Measurements from ENCODE around the gene ASMTL.
"Not testable (repeated sequence)": the region's sequence is repeated elsewhere in the genome, so short reads cannot be mapped to it uniquely, and the experiment has no call there.

ASMTL gene

GRCh38 chrX:1455948-1456280 lies 3.2 kb upstream of the ASMTL start:
- DNase-seq (ENCODE audit: low read depth in 2 of 2): no peak

GRCh38 chrX:1453951-1454785 lies 1.5 kb upstream of the ASMTL start:
- peak; percentile 81 to 90 for DNase-seq (ENCODE audit: low read depth in 2 of 2)

GRCh38 chrX:1453395-1453783 lies 680 bp upstream of the ASMTL start:
- no peak for DNase-seq (ENCODE audit: low read depth in 2 of 2)

GRCh38 chrX:1451661-1452515 lies 821 bp downstream of the ASMTL start:
- DNase-seq (ENCODE audit: low read depth in 2 of 2): no peak

GRCh38 chrX:1451251-1451660 lies 1.5 kb downstream of the ASMTL start:
- DNase-seq (ENCODE audit: low read depth in 2 of 2): no peak

GRCh38 chrX:1450361-1451161 lies 2.1 kb downstream of the ASMTL start:
- no peak for DNase-seq (ENCODE audit: low read depth in 2 of 2)

GRCh38 chrX:1449823-1450149 lies 2.9 kb downstream of the ASMTL start:
- no peak for DNase-seq (ENCODE audit: low read depth in 2 of 2)

- DNase-seq (ENCODE audit: low read depth in 2 of 2): no peak
Measured at GRCh38 chrX:1449036-1449822, 3.5 kb downstream of the ASMTL start.

- DNase-seq (ENCODE audit: low read depth in 2 of 2): not testable (repeated sequence)
Measured at GRCh38 chrX:1448573-1449001, 4.1 kb downstream of the ASMTL start.

- DNase-seq (ENCODE audit: low read depth in 2 of 2): not testable (repeated sequence)
Measured at GRCh38 chrX:1447969-1448572, 4.6 kb downstream of the ASMTL start.

GRCh38 chrX:1446984-1447968 lies 5.4 kb downstream of the ASMTL start:
- not testable (repeated sequence) for DNase-seq (ENCODE audit: low read depth in 2 of 2)

GRCh38 chrX:1444561-1445500 lies 7.9 kb downstream of the ASMTL start:
- no peak for DNase-seq (ENCODE audit: low read depth in 2 of 2)

GRCh38 chrX:1443496-1444075 lies 9.1 kb downstream of the ASMTL start:
- DNase-seq (ENCODE audit: low read depth in 2 of 2): no peak

- DNase-seq (ENCODE audit: low read depth in 2 of 2): no peak
Measured at GRCh38 chrX:1442724-1443367, 9.9 kb downstream of the ASMTL start.

GRCh38 chrX:1442016-1442665 lies 10.6 kb downstream of the ASMTL start:
- DNase-seq (ENCODE audit: low read depth in 2 of 2): no peak

- DNase-seq (ENCODE audit: low read depth in 2 of 2): no peak
Measured at GRCh38 chrX:1440506-1440905, 12.2 kb downstream of the ASMTL start.

GRCh38 chrX:1435241-1435895 lies 17.3 kb downstream of the ASMTL start:
- DNase-seq (ENCODE audit: low read depth in 2 of 2): no peak

Data from stimulated activated CD4-positive, alpha-beta T cell treated with anti-CD3 and anti-CD28 coated beads, Interleukin-12 subunit alpha, Interleukin-12 subunit beta, amount 100 ng/mL, for 24 hours (primary cell).